Uterus (tissue), 2 donors: Measurements from ENCODE around the gene CCDC68.

Source experiments
- CTCF ChIP-seq, 4 experiments: fragments of 200-600 bp in 2 of 4; fragments of 450-650 bp in 2 of 4; sonication (generic) in 2 of 4; IDR thresholded peaks; one replicate each; pipeline ENCODE4 v1.5.1; 2016 to 2019; ENCODE audit warnings: antibody characterized with exemption in 4 of 4, mild to moderate bottlenecking in 2 of 4, moderate library complexity in 1 of 4
- POLR2A ChIP-seq, 2 donors: fragments of 450-650 bp; IDR thresholded peaks; one replicate each; pipeline ENCODE4 v1.6.1; 2016; ENCODE audit warnings: antibody characterized with exemption in 2 of 2, mild to moderate bottlenecking in 1 of 2, moderate library complexity in 1 of 2

- TF ChIP-seq CTCF (IDR thresholded peaks at IDR 0.05): no peak
- TF ChIP-seq POLR2A (IDR thresholded peaks at IDR 0.05): no peak
Observed at GRCh38 chr18:54906331-54907185, 52.7 kb downstream of the CCDC68 start.
